KG1 (cell line): ENCODE results near the gene BNC2.

Experiments
- DNase-seq: peaks from one replicate; lab custom pipeline; 2025; lab: John Stamatoyannopoulos, UW

The BNC2 gene

DNA sequence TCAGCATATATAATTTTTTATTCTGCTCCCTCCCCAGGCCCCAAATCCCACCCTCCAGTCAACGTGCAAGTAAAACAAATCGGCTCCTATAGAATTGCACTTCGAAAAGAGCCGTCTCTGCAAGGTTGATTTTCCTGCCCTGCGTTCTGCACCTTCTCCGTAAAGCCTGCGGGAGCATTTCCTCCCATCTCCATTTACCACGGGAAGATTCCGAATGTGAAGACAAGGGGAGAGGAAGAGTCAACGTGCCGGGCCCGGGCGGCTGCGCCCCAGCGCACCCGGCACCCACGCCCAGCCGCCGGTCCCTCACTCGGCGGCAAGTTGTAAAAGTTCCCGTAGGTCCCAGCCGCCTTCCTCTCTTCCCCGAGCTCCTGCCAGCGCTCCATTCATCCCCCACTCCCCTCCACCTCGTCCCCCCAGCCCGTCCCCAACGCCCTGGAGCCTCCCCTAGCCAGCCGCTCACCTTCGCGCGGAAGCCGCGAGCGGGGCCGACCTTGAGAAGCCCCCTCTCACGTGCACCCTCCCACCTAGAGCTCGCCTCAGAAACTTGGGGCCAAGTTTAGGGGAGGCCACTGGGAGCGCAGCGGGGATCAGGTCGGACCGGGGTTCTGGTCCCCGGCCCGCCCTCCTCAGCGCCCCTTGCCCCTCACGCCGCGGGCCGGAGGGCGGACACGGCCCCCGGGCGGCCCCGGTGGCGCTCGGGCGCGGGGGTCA lies 431 bp downstream of the BNC2 start:
- DNase-seq = no peak

DNA sequence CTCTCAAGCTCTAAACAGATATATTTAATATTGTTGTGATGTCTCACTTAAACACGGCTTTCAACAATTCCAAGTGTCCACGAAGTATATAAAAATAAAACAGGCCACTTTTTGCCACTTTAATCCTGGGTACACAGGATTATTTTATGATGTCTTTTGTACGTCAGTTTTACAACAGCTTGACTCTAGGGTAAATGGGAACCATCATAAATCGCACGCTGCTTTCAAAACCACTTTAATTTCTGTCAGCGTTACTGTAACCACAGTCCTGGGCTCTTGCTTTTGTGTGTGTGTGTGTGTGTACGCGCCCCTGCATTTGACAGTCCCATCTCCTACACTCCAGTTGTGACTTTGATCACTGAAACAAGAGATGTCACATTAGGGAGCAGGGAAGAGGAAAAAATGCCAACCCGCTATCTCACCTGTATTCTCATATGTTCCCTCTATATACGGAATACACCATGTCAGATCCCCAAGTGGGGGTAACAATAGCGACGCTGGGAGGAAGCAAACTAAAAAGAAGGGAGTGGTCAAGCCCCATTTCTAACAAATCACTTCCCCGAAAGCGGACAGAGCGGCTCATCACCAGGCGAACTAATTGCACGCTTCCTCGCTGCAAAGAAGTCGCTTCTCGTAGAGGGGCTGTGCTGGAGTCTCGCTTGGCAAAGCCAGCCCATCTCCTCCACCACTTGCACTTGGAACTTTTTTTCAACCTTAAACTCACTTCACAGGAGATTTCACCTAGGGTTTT lies 1.2 kb downstream of the BNC2 start:
- DNase-seq = no peak

DNA sequence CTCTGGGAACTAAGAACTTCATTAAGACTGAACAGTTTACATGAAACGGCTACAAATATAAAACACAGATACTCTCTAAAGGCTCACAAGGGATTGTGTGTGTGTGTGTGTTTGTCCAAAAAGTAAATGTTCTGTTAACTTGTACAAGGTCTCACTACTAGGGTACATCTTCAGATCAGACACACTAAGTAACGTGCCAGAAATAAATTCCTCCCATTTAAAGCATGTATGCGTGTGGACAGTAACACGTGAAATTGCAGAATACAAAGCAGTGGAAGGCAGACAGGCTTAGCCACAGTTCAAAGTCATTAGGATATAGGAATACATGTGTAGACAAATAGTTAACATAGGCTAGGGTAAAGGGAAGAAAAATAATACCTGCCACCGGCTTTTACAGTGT lies 1.8 kb downstream of the BNC2 start:
- no peak for DNase-seq

DNA sequence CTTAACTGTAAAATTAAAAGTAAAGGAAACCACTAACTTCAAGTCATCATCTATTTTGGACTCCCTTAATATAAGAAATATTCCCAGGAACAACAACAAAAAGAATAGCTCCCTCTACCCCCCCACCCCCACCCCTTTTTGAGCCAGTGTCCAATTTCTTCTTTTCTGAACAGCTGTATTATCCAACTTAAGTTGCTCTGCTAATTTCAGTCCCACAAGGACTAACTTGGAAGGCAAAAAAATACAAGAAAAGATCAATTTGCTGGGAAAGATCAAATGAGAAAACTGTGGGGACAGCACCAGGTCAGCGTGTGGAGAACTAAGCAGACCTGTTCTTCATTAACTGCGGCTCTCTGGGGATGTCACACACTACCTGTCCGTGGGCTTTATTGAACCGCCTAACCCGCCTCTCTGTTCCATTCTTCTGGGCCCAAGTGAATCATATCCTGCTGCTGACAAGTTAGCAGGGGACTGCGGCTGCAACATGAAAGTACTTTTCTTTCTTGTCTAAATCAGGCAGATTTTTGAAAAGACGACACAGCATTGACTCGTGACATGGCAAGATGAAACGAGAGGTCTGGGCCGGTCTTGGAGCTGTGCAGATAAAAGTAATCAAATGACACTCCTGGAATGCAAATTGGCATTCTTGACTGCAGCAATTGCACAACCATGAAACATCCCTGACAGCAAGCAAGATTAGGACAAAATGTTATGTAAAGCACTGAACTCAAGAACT lies 2.7 kb downstream of the BNC2 start:
- DNase-seq = no peak

DNA sequence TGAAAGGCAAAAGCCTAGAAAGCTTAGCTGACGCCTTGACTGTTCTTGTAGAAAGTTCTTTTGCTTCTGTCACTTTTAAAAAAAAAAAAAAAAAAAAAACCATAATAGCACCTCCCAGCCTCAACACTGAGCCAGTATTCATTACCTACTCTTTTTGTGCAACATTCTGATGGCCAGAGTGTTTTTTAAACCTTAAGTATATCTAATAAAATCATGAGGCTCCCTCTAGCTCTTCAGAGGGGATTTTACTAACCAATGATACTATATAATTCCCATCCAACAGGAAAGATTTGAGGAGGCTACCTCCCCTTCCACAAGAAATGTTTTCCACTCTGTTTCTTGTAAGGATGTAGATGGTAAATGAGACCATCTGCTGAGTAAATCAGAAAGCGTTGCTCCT lies 3.9 kb downstream of the BNC2 start:
- no peak for DNase-seq

DNA sequence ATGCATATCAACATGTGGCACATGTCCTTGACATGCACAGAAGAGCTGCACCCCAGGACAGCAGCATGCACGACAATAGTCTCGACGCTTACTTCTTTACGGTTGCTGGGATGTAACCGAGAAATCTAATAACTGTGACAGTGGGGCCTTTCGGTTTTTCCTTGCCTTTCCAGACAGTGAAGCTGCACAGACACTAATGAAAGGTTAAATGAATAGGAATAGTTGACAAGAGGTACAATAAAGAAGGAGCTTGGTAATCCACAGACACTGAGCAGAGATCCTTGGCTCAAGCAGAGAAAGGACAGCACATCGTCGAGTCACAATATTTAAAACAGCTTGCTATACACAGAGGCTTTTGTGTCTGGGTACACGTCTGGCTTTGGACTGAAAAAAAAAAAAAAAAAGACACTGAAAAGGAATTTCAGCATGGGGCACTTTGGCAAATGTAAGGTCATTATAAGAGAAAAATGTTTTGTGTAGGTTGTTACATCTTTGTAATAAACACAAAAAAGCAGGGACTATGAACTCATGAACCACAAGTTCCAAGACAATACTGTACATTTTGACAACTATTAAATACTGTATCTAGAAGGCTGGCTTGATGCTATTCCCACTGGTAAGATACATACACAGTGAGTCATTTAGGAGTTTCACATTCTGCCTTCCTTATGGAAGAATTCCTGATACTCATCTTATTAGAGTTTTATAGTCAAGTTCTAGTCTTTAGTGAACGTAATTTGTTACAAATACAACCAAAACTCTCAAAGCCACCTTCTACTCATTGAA lies 5.6 kb downstream of the BNC2 start:
- DNase-seq = no peak

DNA sequence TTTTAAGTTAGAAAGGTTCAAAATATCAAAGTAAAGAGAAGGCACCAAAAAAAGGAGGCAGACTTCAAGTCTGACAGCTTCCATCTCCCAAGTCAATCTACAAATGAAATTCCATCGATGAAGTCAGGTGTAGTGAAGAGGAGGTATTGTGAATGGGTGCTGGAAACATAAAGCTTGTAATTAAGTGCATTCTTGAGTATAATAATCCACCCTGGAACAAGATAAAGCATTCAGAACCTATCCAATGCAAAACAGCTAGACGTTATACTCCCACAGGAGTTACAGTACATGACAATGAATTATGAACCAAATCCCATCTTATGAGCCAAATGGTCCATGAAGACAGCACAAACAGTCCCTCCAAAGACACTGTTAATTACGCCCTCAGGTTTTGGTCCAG lies 22.3 kb downstream of the BNC2 start:
- DNase-seq = no peak

DNA sequence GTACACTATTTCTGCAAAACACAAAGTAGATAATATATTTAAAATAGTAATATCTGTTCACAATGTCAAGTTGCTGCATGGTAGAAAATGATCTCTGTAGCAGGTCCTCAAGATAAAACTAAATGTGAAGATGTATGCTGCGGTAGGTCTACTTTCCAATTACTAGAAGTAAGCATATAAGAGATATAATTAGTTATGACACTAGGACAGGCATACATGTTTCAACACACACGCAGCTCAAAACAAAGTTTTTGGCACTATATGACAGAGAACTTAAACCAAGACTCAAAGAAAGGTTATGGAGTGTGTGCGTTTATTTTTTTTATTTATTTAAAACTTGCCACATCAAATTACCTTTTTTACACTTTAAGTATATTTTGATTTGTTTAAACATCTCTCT lies 23.5 kb downstream of the BNC2 start:
- DNase-seq = no peak

DNA sequence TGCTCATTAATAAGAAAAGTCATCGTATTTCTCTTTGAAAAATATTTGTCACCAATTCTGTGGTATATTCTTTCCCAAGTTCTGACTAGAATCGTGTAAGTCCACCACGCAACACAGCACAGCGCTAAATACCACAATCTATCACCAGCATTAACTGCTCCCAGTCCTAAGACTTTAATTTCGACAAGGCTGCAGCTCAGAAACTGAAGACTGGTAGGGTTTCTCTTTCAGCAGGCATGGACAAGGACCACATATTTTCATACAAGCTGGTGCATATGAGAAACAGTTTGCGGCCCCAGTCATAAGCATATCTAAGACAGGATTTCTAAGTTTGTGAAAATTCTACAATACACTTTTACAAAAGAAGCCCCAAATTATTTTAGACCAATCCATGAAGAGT lies 24.1 kb downstream of the BNC2 start:
- no peak for DNase-seq

DNA sequence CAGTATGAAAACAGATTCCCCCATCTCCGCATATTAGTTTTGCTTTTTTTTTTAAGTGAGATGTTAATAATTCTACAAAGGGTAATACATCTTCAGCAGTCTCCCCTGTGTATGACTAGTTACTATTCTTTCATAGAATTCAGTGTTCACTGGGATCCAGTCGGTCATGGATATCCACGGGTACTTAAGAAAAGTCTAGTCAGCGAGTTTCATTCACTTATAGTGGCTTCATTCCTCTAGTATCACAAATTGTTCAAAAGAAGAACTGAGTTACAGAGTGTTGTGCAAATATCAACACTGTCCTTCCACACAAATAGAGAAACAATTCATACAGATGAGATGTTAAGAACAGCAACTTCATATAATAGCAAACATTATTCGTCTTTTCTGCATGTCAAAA lies 35.7 kb downstream of the BNC2 start:
- no peak for DNase-seq

DNA sequence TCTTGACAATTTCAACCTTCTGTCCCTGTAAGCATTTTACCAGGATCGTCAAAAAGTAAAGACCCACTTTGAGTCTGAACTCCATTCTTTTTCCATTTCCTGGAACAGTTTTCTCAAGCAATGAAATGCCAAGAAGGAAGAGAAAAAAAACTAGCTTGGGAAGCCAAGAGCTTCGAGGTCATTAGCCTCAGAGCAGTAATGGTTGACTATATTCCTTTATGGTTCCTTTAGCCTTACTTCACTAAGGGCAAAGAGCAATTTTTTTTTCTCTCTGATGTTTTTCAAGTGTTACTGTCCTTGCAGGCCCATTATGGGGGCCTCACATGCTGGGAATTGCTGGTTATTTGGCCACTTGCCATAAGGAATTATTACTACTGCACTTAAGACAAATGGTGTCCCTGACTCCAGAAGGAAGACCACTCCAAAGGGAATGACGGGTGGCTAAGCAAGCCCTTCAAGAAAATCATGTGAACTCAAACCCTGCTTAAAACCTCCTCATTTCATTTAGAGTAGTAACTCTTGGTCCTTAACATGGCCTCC lies 37.1 kb downstream of the BNC2 start:
- no peak for DNase-seq

DNA sequence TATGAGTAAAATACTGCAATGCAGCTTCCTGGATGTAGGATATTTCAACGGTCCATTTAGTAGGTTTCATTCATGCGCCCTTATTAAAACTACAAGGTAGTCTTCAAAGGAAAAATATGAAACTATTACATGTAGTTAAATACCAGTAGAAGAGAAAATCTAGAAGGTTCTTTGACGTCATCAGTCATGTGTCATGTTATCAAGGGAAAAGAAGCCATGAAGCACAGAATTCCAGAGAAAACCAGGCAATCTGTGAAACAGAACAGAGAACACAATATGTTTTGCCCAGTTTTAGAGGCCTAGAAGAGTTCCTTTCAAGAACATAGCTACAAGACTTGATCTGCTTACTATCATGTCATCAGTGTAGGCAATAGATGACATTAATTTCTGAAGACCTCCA lies 38.4 kb downstream of the BNC2 start:
- DNase-seq = no peak

DNA sequence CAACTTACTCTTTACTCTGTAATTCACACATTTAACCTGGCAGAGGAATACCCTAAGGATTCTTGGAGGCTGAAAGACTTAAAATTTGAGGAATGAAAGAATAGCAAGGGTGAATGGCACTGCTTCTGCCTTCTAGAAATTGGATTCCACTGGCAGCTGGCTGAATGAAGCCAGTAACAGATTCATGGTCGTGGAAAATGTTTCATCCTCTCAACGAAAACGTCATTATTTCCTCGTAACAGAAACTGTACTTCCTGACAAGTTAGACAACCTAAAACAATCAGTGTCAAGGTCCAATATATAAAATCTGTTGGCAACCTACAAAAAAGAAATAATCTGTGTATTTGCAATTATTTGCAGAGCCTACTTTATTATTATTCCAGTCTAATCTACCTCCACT lies 39.7 kb downstream of the BNC2 start:
- DNase-seq = no peak

DNA sequence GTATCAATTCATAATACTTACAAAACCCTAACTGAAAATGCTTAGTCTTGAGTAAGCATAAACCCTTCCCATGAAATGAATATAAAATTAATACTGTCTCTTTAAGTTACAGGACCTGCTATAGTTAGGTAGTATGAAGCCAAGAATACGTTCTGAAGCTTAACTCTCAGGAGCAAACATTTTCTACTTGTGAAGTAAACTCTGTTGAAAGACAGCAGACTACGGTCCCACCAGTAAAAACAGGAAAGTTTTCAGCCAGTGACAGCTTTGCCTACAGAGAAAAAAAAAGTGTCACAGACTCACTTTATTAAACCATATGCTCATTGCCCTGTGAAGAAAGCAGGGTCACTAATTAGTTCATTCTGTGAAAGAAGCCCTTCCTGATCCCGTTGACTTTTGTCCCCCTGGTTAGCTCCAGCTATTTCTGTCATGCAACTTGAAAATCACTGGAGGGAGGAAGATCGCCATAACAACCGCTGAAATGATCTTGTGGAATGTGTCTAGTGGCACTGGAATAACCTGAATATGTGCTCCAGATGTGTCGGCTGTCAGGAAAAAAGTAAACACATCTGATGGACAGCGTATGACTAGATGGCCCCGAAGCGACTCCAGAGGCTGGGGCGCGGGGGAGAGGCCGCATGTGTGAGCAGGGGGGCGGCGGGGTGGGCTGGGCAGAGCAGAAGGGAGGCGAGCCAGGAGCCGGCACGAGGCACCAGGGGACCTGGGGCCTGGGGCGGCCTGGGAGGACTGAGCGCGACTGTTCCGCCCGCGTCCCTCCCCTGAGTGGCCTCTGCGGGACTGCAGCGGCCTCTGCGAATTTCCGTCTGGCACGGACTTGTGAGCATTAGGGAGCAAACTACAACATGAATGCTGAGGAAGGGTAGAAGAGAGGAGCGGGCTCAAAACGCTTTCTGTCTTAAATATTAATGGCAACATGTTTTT lies 41.9 kb downstream of the BNC2 start:
- DNase-seq = no peak

DNA sequence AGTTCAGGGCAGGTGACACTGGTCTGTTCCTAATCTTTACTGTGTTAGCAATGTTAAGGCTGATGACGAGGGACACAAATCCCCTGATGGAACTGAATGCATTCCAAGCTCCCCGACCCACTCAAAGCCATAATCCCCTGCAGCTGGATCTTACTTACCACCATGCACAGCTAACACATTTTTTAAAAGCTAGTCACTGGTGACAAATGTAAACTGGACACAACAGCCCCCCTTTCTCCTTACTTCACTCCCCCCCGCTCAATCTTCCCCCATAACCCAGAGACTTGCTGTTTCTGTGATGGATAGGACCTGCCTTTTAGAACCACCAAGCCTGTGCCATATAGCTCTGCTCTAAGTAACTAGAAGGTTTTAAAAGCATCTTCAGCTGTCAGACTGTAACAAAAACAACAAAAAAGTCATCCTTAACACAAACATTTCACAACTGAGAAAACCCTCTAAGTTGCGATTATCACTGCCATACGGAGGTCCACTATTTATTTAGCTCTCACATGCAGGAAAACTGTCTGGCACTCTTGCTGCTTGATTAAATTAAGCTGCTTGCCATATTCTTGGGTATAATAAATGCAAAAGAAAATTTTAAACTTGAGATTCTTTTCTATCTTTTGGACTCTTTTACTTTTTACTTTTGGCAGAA lies 44.4 kb downstream of the BNC2 start:
- no peak for DNase-seq

DNA sequence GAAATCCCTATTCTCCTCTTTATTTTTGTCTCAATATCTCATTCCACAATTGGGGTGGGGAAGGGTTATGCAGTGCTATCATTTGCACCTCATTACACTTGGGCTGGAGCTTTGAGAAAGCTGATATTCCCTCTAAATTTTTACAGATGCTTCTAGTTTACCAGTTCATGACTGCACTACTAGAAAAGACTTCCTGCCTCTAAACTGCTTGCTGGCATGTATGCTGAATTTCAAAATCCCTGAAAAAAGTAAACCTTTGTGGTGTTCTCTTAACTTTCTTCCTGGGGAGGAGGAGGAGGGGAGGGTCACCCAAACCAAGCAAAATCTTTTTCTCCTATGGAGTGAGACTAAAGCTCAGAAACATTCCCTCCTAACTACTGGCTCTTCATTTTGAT lies 45.1 kb downstream of the BNC2 start:
- no peak for DNase-seq

DNA sequence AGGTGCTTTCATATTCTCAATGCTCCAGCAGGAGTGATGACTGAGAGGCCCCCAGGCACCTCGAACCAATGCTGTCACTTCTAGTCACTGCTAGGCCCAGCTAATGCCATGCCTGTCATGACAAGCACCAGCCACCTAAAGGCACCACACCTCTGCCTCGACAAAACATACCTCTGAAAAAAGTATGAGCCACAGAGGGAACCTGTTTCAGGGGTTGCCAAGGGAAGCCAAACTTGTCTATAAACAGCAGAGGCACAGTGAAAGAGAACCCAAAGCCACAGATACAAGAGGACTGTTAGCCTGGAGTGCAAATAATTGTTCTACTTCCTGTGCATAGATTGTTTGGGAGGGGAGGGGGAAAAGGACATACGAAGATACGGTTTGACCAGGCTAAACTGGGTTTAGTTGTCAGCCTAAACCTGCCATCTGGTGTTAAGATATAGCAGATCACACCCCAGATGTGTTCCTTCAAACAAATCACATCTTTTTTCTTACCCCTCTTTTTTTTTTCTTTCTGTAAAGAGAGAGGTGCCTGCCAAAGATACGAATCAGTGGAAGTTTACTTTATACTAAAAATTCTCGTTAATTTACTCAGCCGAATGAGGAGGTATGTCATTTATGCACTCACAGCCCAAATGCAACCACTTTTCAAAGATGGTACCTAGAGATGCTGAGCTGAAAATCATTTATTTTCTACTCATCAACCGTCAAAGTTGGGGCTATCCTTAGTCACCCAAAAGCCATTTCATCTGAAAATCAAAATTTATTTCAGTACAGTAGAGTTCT lies 45.7 kb downstream of the BNC2 start:
- DNase-seq = no peak

DNA sequence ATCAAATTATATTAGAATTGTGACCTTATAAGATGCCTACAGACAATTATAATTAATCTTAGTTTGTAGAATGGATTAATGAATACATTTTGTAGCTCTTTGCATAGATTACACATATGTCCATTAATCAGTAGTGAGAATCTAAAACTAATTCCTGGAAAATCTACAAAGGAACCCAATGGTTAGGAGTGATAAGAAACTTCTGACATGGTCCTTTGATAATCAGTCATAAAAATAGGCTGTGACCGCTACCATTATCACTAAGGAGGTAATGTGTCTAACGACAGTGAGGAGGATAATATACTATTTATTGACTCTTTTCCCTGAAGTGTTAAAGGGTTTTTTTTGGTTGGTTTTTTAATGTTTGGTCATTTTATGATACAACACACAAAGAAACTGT lies 46.6 kb downstream of the BNC2 start:
- no peak for DNase-seq

DNA sequence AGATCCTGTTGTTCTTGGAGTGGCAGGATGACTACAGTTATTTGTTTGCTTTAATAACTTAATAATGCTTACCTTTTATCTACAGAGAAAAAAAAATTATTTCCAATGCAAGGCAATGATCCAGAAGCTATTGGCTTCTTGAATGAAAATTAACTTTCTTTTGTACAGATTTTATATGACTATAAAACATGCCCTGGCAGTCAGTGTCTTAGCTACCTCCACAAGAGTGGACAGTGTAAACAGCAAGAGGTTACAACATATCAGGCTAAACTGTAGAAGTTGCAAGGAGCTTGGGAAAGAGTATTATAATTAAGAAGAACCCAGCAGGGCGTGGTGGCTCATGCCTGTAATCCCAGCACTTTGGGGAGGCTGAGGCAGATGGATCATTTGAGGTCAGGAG lies 49.1 kb downstream of the BNC2 start:
- DNase-seq = no peak

DNA sequence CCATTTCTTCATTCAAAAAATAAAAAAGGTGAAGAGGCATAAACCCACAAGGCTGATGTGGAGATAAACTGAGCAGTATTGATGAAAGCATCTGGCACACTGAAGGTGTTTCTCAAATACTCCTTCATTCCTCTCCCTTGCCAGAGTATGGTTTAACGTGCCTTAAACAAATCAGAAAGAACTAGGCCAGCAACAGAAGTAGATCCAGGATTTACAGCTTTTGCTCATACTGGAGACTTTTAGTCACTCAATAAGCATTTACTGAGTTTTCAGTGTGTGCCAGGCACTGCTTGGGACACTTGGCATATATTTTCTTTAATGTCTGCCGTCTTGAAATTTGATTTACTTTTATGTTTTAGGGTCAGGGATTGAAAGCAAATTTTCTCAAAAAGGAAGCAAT lies 53.0 kb downstream of the BNC2 start:
- no peak for DNase-seq
